HFFc6 (cell line): Measurements from ENCODE around the gene FILIP1L. TPM values are rescaled to one million over a fixed set of nuclear protein-coding genes. Genes with fewer than 3 reads are reported as not detected.

ENCODE experiments used
- DNase-seq: peaks from one replicate; pipeline ENCODE4 v3.0.0-alpha.2; 2018
- H3K27ac Mint-ChIP-seq: 2 replicates; pipeline ENCODE4 v1.8.0; 2020; ENCODE audit warnings: mild to moderate bottlenecking, mixed read lengths
- H3K27me3 Mint-ChIP-seq: 2 replicates; pipeline ENCODE4 v1.8.0; 2021; ENCODE audit warnings: mild to moderate bottlenecking, moderate library complexity, mixed read lengths; ENCODE audit not compliant: insufficient read depth
- H3K36me3 Mint-ChIP-seq: 2 replicates; pipeline ENCODE4 v1.8.0; 2021; ENCODE audit warnings: low read depth, mixed read lengths
- H3K4me1 Mint-ChIP-seq: 2 replicates; pipeline ENCODE4 v1.8.0; 2020; ENCODE audit warnings: low read depth, mixed read lengths
- H3K4me3 Mint-ChIP-seq: 2 replicates; pipeline ENCODE4 v1.8.0; 2020; ENCODE audit warnings: mild to moderate bottlenecking, moderate library complexity, mixed read lengths
- H3K9me3 Mint-ChIP-seq: 2 replicates; pipeline ENCODE4 v1.8.0; 2020; ENCODE audit warnings: mild to moderate bottlenecking, mixed read lengths
- total RNA-seq, 6 experiments: library from RNA; stranded (reverse); fragmentation: NEBNext Ultra II Directional; extraction: Animal tissue kit (Norgen Biotek cat#: 25700); gene quantifications; 2 replicates in 1 of 6; 3 replicates in 5 of 6; pipeline ENCODE4 v1.2.3, GENCODE V29; 2021
- TF ChIP-seq, protein P1 (sequence below): fragments of 200-600 bp; sonication (generic); IDR thresholded peaks from 2 replicates; pipeline ENCODE4 v1.5.0; 2021; ENCODE audit warnings: antibody characterized with exemption, mild to moderate bottlenecking

Gene FILIP1L
- total RNA-seq, 6 experiments from 2014 or later: 37.8 to 54.7 (median 48.2) TPM

DNA sequence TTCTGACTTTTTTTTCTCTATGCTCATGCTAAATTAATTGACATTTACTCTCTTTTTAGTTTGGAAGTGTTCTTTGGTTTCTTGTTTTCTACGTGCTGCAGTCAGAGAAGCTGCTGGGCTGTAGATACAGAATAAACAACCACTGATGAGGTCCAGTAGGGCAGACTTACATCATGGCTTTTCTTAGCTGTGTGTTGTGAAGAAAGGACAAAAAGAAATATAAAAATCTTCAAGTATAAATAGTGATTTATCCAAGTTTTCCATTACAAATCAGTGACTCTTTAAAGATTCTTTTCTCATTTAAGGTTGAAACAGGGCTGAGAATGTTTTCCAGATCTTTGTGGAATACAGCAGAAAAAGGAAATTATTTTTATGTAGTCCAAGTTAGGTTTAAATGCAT is 174.4 kb downstream of the FILIP1L start:
- DNase-seq: no peak
- TF ChIP-seq, protein P1, sequence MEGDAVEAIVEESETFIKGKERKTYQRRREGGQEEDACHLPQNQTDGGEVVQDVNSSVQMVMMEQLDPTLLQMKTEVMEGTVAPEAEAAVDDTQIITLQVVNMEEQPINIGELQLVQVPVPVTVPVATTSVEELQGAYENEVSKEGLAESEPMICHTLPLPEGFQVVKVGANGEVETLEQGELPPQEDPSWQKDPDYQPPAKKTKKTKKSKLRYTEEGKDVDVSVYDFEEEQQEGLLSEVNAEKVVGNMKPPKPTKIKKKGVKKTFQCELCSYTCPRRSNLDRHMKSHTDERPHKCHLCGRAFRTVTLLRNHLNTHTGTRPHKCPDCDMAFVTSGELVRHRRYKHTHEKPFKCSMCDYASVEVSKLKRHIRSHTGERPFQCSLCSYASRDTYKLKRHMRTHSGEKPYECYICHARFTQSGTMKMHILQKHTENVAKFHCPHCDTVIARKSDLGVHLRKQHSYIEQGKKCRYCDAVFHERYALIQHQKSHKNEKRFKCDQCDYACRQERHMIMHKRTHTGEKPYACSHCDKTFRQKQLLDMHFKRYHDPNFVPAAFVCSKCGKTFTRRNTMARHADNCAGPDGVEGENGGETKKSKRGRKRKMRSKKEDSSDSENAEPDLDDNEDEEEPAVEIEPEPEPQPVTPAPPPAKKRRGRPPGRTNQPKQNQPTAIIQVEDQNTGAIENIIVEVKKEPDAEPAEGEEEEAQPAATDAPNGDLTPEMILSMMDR: no peak
- no peak overlapping the region for H3K4me3 Mint-ChIP-seq
- H3K4me1 Mint-ChIP-seq: peaks cover 57% of the 10 kb centered on the region
- H3K27me3 Mint-ChIP-seq: no peaks in the 10 kb centered on the region; the same call in none of the 2 replicates
- H3K27ac Mint-ChIP-seq: no peak overlapping the region
- H3K9me3 Mint-ChIP-seq: no peaks in the 10 kb centered on the region
- H3K36me3 Mint-ChIP-seq: no peaks in the 10 kb centered on the region

DNA sequence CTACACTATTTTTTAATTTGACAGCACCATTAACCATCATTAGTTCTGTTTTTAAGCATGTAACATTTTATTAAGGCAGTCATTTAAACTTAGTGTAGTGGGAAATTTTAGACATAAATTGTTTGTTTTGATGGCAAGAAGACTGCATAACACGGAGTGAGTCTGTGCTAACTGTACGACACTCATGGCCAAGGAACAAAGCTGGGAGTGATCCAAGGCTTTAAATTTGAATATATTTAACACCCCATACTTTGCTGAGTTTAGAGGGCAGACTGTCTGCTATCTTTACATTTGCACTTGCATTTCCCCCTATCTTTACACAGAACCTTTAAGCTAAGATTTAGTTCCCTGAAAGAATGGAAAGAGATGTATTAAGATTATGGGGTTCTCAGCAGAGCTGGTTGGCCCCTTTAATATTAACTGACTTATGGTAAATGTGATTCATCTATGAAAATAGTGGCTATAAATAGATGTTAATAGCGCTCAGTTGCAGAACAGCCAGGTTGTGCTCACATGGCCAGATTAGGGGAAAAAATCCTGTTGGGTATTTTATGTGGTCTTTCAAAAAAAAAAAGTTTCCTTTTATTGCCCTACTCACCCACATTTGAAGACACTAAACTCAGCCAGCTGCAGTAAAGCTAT is 175.9 kb downstream of the FILIP1L start:
- TF ChIP-seq, protein P1: no peak
- peaks cover 43% of the 10 kb centered on the region for H3K4me1 Mint-ChIP-seq
- no peaks in the 10 kb centered on the region for H3K9me3 Mint-ChIP-seq
- peak overlapping the region; percentile 25; the same call in 1 of the 2 replicates for H3K4me3 Mint-ChIP-seq
- H3K27ac Mint-ChIP-seq: peak overlapping the region; percentile 78
- H3K27me3 Mint-ChIP-seq: no peaks in the 10 kb centered on the region; the same call in 1 of the 2 replicates
- H3K36me3 Mint-ChIP-seq: no peaks in the 10 kb centered on the region
- peak; percentile 25 for DNase-seq

DNA sequence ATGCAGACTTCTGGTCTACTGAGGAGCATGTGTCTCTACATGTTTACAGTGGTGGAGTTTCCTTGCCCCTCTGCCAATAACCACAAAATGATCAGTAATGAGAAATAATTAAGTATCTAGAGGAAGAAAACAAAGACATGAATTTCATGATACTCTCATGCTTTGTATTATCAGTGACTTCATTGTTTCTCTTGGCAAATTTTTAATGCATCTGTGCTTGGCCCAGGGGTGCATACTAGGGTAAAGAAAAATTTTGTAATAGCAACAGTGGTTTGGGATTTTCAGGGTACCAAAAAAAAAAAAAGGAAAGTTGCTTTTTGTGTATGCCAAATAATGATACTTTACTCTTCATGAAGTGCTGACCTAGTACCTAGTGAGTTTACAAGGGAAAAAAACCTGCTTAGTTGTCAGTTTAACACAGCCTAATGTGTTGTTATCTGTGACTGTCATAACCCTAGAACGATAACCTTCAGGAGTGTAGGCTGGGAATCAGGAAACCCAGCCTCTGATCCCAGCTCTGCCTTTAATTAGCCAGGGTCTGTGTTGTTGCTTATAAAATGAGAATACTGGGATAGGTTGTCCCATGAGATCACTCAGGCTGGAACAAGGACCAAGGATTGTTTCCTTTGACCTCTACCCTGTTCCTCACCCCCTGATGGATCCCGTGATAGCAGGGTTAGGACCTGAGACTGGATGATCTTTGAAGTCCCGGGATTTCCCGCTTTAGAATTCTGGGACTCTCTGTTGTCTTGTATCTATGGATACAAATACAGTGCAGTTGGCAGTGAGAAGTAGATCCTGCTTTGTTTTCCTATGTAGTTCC is 179.1 kb downstream of the FILIP1L start:
- DNase-seq: no peak
- Mint-ChIP-seq H3K27me3 (no peaks in the 10 kb centered on the region), H3K4me3 (no peak overlapping the region), H3K27ac (no peak overlapping the region), H3K9me3 (no peaks in the 10 kb centered on the region), H3K4me1 (peaks cover 41% of the 10 kb centered on the region), H3K36me3 (no peaks in the 10 kb centered on the region)
- TF ChIP-seq, protein P1: no peak

DNA sequence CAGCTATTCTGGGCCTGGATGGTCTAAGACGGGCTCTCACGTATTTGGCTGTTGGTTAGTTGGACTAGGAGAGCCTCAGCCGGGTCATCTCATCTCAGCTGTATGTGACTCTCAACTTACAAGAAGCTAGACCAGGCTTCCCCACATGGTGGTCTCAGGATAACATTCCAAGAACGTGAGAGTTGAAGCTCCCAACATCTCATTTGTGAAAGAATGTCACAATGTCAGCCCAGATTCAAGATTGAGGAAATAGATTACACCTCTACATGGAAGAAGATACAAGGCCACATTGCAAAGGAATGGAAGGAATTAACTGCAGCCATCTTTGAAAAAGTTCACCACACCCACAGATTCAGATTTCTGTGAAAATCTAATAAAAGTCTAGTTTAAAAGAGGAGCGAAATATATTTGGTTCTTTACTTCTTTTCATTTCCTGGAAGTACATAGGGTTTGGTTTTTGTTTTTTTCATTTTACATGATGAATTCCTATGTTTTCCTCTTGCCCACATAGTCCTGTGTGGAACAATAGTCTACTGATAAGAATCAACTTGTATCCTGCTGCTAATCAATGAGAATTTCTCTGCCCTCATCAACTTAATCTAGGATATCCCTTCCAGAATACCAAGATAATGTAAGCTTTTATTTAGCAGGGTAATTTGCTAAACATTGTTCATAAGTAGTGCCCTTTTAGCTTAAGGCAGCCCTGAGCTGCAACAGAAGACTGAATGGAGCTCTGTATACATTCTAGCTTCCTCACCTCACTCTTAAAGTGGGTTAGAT is 180.1 kb downstream of the FILIP1L start:
- TF ChIP-seq, protein P1: no peak
- no peak for DNase-seq
- Mint-ChIP-seq H3K9me3 (no peaks in the 10 kb centered on the region), H3K4me3 (no peak overlapping the region), H3K27ac (no peak overlapping the region), H3K36me3 (no peaks in the 10 kb centered on the region), H3K27me3 (no peaks in the 10 kb centered on the region), H3K4me1 (peaks cover 40% of the 10 kb centered on the region)

DNA sequence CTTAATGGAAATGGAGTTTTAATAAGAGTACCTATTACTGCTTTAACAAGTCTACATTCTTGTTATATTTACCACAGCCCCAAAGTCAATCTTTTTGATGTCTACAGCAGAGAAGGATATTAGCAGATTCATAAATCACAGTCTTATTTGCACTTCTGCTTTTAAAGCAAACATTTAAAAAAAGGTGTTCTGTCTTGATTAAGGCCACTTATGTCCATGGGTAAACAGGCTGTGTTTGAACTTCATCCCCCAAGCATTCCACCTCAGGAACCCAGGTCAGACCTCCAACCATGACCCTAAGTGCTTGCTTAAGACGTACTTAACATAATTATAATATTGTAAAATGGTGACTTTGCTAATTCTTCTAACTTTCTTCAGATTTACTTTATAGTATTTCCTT is 183.2 kb downstream of the FILIP1L start:
- Mint-ChIP-seq H3K9me3 (no peaks in the 10 kb centered on the region), H3K36me3 (no peaks in the 10 kb centered on the region), H3K27ac (no peak overlapping the region), H3K4me1 (peaks cover 29% of the 10 kb centered on the region), H3K4me3 (no peak overlapping the region), H3K27me3 (peaks cover 1% of the 10 kb centered on the region; the same call in 1 of the 2 replicates)
- TF ChIP-seq, protein P1: no peak
- DNase-seq: no peak
